Measurements from ENCODE around the gene AIG1. TPM values are rescaled to one million over a fixed set of nuclear protein-coding genes. Genes with fewer than 3 reads are reported as not detected.
A peak's percentile ranks its signal among the peaks of the same experiment; 100 is the strongest.

AIG1 gene
- total RNA-seq (57.3 TPM), polyA plus RNA-seq (ENCODE audit: insufficient read depth, low read depth, low replicate concordance) (146 TPM)
- long read RNA-seq, donor 1, transcript AIG1-202 (6 exons, 1,395 nt) = major isoform, 13 of 36 reads
- long read RNA-seq, donor 1, partial matches to known transcripts = 18 of 36 reads
- long read RNA-seq, donor 1, other reads (novel, unspliced or antisense) = 0 of 36 reads
- long read RNA-seq, donor 2, transcript AIG1-202 (6 exons, 1,395 nt) = major isoform, 26 of 57 reads
- long read RNA-seq, donor 2, partial matches to known transcripts = 29 of 57 reads
- long read RNA-seq, donor 2, other reads (novel, unspliced or antisense) = 0 of 57 reads
- long read RNA-seq, donor 3, transcript AIG1-202 (6 exons, 1,395 nt) = major isoform, 50 of 98 reads
- long read RNA-seq, donor 3, partial matches to known transcripts = 45 of 98 reads
- long read RNA-seq, donor 3, other reads (novel, unspliced or antisense) = 0 of 98 reads
- long read RNA-seq, donor 4, transcript AIG1-202 (6 exons, 1,395 nt) = major isoform, 26 of 59 reads
- long read RNA-seq, donor 4, partial matches to known transcripts = 27 of 59 reads
- long read RNA-seq, donor 4, other reads (novel, unspliced or antisense) = 0 of 59 reads
- long read RNA-seq, donor 5, partial matches to known transcripts = 0 of 1 reads
- long read RNA-seq, donor 5, other reads (novel, unspliced or antisense) = 0 of 1 reads
- long read RNA-seq, donor 6, transcript AIG1-202 (6 exons, 1,395 nt) = major isoform, 71 of 145 reads
- long read RNA-seq, donor 6, transcript AIG1-203 (2 exons, 559 nt) = minor isoform, 5 of 145 reads
- long read RNA-seq, donor 6, partial matches to known transcripts = 67 of 145 reads
- long read RNA-seq, donor 6, other reads (novel, unspliced or antisense) = 0 of 145 reads
- long read RNA-seq, donor 7, transcript AIG1-202 (6 exons, 1,395 nt) = major isoform, 31 of 52 reads
- long read RNA-seq, donor 7, partial matches to known transcripts = 5 of 52 reads
- long read RNA-seq, donor 7, other reads (novel, unspliced or antisense) = 12 of 52 reads
- long read RNA-seq, donor 8, transcript AIG1-202 (6 exons, 1,395 nt) = major isoform, 13 of 32 reads
- long read RNA-seq, donor 8, partial matches to known transcripts = 14 of 32 reads
- long read RNA-seq, donor 8, other reads (novel, unspliced or antisense) = 0 of 32 reads
- long read RNA-seq, donor 9, transcript AIG1-202 (6 exons, 1,395 nt) = major isoform, 17 of 35 reads
- long read RNA-seq, donor 9, partial matches to known transcripts = 18 of 35 reads
- long read RNA-seq, donor 9, other reads (novel, unspliced or antisense) = 0 of 35 reads
- long read RNA-seq, donor 10, transcript AIG1-202 (6 exons, 1,395 nt) = major isoform, 24 of 56 reads
- long read RNA-seq, donor 10, partial matches to known transcripts = 28 of 56 reads
- long read RNA-seq, donor 10, other reads (novel, unspliced or antisense) = 0 of 56 reads

- H3K27me3 ChIP-seq (ENCODE audit: control insufficient read depth, insufficient read depth, low read length) = no peaks in the 10 kb centered on the region
- no peaks in the 10 kb centered on the region for H3K9me3 ChIP-seq (ENCODE audit: control insufficient read depth in 2 of 3, insufficient read depth in 1 of 3, low read length in 3 of 3)
- no peaks in the 10 kb centered on the region for H3K36me3 ChIP-seq (ENCODE audit: control insufficient read depth in 2 of 3, insufficient read depth in 3 of 3, low read length in 3 of 3)
- TF ChIP-seq CTCF (IDR thresholded peaks at IDR 0.05; ENCODE audit: borderline replicate concordance, extremely low read depth, insufficient read depth) = no peak
- DNase-seq (peak; percentile 83 to 92 (median 86)), FAIRE-seq (no peak)
- H3K4me3 ChIP-seq (ENCODE audit: low read length in 3 of 3) = peak within 1 kb of the TSS; percentile 83 to 96 (median 93)
- peak within 1 kb of the TSS; percentile 81 to 91 (median 90) for H3K9ac ChIP-seq (ENCODE audit: low read length in 3 of 3)
- intact Hi-C loops (cut with DNase I) = no loop called here
- peak within 1 kb of the TSS; percentile 91 to 96 for H3K27ac ChIP-seq (ENCODE audit: low read depth in 2 of 2, low read length in 2 of 2)
- peaks cover 0 to 19% (median 11%) of the 10 kb centered on the region in 3 donors for H3K4me1 ChIP-seq (ENCODE audit: control insufficient read depth in 2 of 3, insufficient read depth in 2 of 3, low read depth in 1 of 3, low read length in 3 of 3)
Measured at GRCh38 chr6:143060806-143061596, at the start of gene AIG1. AIG1 (plus strand) TSS chr6:143060889; CDS start chr6:143060926, 37 bp downstream.

GRCh38 chr6:143014764-143015163 lies 45.9 kb upstream of the AIG1 start:
- TF ChIP-seq CTCF (IDR thresholded peaks at IDR 0.05; ENCODE audit: borderline replicate concordance, extremely low read depth, insufficient read depth) = no peak
- FAIRE-seq = no peak
- no peaks in the 10 kb centered on the region for H3K36me3 ChIP-seq (ENCODE audit: control insufficient read depth in 2 of 3, insufficient read depth in 3 of 3, low read length in 3 of 3)

GRCh38 chr6:143015300-143015706 lies 45.4 kb upstream of the AIG1 start:
- Histone ChIP-seq H3K27ac (ENCODE audit: low read depth in 2 of 2, low read length in 2 of 2) (no peak overlapping the region), H3K9ac (ENCODE audit: low read length in 3 of 3) (no peak overlapping the region), H3K9me3 (ENCODE audit: control insufficient read depth in 2 of 3, insufficient read depth in 1 of 3, low read length in 3 of 3) (no peaks in the 10 kb centered on the region), H3K27me3 (ENCODE audit: control insufficient read depth, insufficient read depth, low read length) (no peaks in the 10 kb centered on the region), H3K4me1 (ENCODE audit: control insufficient read depth in 2 of 3, insufficient read depth in 2 of 3, low read depth in 1 of 3, low read length in 3 of 3) (peaks cover 0 to 3% (median 0%) of the 10 kb centered on the region in 3 donors), H3K36me3 (ENCODE audit: control insufficient read depth in 2 of 3, insufficient read depth in 3 of 3, low read length in 3 of 3) (no peaks in the 10 kb centered on the region), H3K4me3 (ENCODE audit: low read length in 3 of 3) (no peak overlapping the region)
- intact Hi-C loops (cut with DNase I) = no loop called here
- FAIRE-seq (no peak), DNase-seq (no peak)
- TF ChIP-seq CTCF (IDR thresholded peaks at IDR 0.05; ENCODE audit: borderline replicate concordance, extremely low read depth, insufficient read depth) = no peak

More at GRCh38 chr6:143014764-143015163, 45.9 kb upstream of the AIG1 start:
- Histone ChIP-seq H3K9ac (ENCODE audit: low read length in 3 of 3) (no peak overlapping the region), H3K4me1 (ENCODE audit: control insufficient read depth in 2 of 3, insufficient read depth in 2 of 3, low read depth in 1 of 3, low read length in 3 of 3) (peaks cover 0 to 3% (median 0%) of the 10 kb centered on the region in 3 donors), H3K4me3 (ENCODE audit: low read length in 3 of 3) (no peak overlapping the region), H3K27ac (ENCODE audit: low read depth in 2 of 2, low read length in 2 of 2) (no peak overlapping the region), H3K27me3 (ENCODE audit: control insufficient read depth, insufficient read depth, low read length) (no peaks in the 10 kb centered on the region), H3K9me3 (ENCODE audit: control insufficient read depth in 2 of 3, insufficient read depth in 1 of 3, low read length in 3 of 3) (no peaks in the 10 kb centered on the region)
- intact Hi-C loops (cut with DNase I) = no loop called here
- DNase-seq = no peak
